Measurements from ENCODE around the gene FAM89B.
A peak's percentile ranks its signal among the peaks of the same experiment; 100 is the strongest.

Gene FAM89B

GRCh38 chr11:65553301-65554001 is 18.9 kb upstream of the FAM89B start:
- Histone ChIP-seq H3K4me3 (ENCODE audit: low read depth in 1 of 2, low read length in 2 of 2) (peak overlapping the region; percentile 6 to 57; a peak in 3 of 4 replicates), H3K9ac (ENCODE audit: low read depth, low read length) (peak overlapping the region; percentile 62)

GRCh38 chr11:65554057-65554818 is 18.1 kb upstream of the FAM89B start:
- ATAC-seq (ENCODE audit: insufficient read depth, low read depth): peak; percentile 18; the same call in 1 of the 3 replicates
- TF ChIP-seq CTCF (IDR thresholded peaks at IDR 0.05; ENCODE audit: borderline replicate concordance, extremely low read depth, low read length, poor library complexity, severe bottlenecking) (no peak), EZH2 (IDR thresholded peaks at IDR 0.05; ENCODE audit: borderline replicate concordance, low read depth, low read length, severe bottlenecking) (no peak)

More at GRCh38 chr11:65553301-65554001, 18.9 kb upstream of the FAM89B start:
- Histone ChIP-seq H3K9me3 (ENCODE audit: insufficient read depth, low read length, severe bottlenecking) (no peaks in the 10 kb centered on the region), H3K27me3 (ENCODE audit: insufficient read depth, low read length, poor library complexity) (peaks cover 10% of the 10 kb centered on the region), H3K79me2 (ENCODE audit: insufficient read depth, low read length) (no peaks in the 10 kb centered on the region), H2AFZ (ENCODE audit: low read depth, low read length) (peak overlapping the region; percentile 67), H3K4me1 (ENCODE audit: insufficient read depth, low read length) (peaks cover 54% of the 10 kb centered on the region), H3K36me3 (ENCODE audit: insufficient read depth, low read length) (no peaks in the 10 kb centered on the region), H3K27ac (ENCODE audit: low read length) (peak overlapping the region; percentile 77), H3K4me2 (ENCODE audit: insufficient read depth, low read length) (peak overlapping the region; percentile 79), H4K20me1 (ENCODE audit: insufficient read depth, low read length) (peaks cover 6% of the 10 kb centered on the region)
- no peak for TF ChIP-seq EZH2 (IDR thresholded peaks at IDR 0.05; ENCODE audit: borderline replicate concordance, low read depth, low read length, severe bottlenecking)
- peak; percentile 87 for ATAC-seq (ENCODE audit: insufficient read depth, low read depth)
- peak; percentile 96 for DNase-seq

GRCh38 chr11:65554842-65555430 is 17.4 kb upstream of the FAM89B start:
- Histone ChIP-seq H3K79me2 (ENCODE audit: insufficient read depth, low read length) (no peaks in the 10 kb centered on the region), H3K27me3 (ENCODE audit: insufficient read depth, low read length, poor library complexity) (peaks cover 24% of the 10 kb centered on the region), H3K9me3 (ENCODE audit: insufficient read depth, low read length, severe bottlenecking) (no peaks in the 10 kb centered on the region), H3K9ac (ENCODE audit: low read depth, low read length) (no peak overlapping the region), H3K4me3 (ENCODE audit: low read depth in 1 of 2, low read length in 2 of 2) (no peak overlapping the region), H3K27ac (ENCODE audit: low read length) (peak overlapping the region; percentile 77), H2AFZ (ENCODE audit: low read depth, low read length) (no peak overlapping the region), H3K4me2 (ENCODE audit: insufficient read depth, low read length) (peak overlapping the region; percentile 79; the same call in 1 of the 2 replicates), H4K20me1 (ENCODE audit: insufficient read depth, low read length) (peaks cover 6% of the 10 kb centered on the region; the same call in 1 of the 2 replicates), H3K4me1 (ENCODE audit: insufficient read depth, low read length) (peaks cover 54% of the 10 kb centered on the region), H3K36me3 (ENCODE audit: insufficient read depth, low read length) (no peaks in the 10 kb centered on the region)
- ATAC-seq (ENCODE audit: insufficient read depth, low read depth) (no peak), DNase-seq (no peak)
- TF ChIP-seq CTCF (IDR thresholded peaks at IDR 0.05; ENCODE audit: borderline replicate concordance, extremely low read depth, low read length, poor library complexity, severe bottlenecking) (no peak), EZH2 (IDR thresholded peaks at IDR 0.05; ENCODE audit: borderline replicate concordance, low read depth, low read length, severe bottlenecking) (no peak)

More at GRCh38 chr11:65554057-65554818, 18.1 kb upstream of the FAM89B start:
- Histone ChIP-seq H3K4me1 (ENCODE audit: insufficient read depth, low read length) (peaks cover 54% of the 10 kb centered on the region), H3K4me3 (ENCODE audit: low read depth in 1 of 2, low read length in 2 of 2) (peak overlapping the region; percentile 6 to 57; a peak in 3 of 4 replicates), H3K9ac (ENCODE audit: low read depth, low read length) (peak overlapping the region; percentile 62), H2AFZ (ENCODE audit: low read depth, low read length) (peak overlapping the region; percentile 67; the same call in 1 of the 2 replicates), H3K27ac (ENCODE audit: low read length) (peak overlapping the region; percentile 77), H3K4me2 (ENCODE audit: insufficient read depth, low read length) (peak overlapping the region; percentile 79), H3K36me3 (ENCODE audit: insufficient read depth, low read length) (no peaks in the 10 kb centered on the region), H4K20me1 (ENCODE audit: insufficient read depth, low read length) (peaks cover 6% of the 10 kb centered on the region; the same call in 1 of the 2 replicates), H3K27me3 (ENCODE audit: insufficient read depth, low read length, poor library complexity) (peaks cover 18% of the 10 kb centered on the region), H3K79me2 (ENCODE audit: insufficient read depth, low read length) (no peaks in the 10 kb centered on the region), H3K9me3 (ENCODE audit: insufficient read depth, low read length, severe bottlenecking) (no peaks in the 10 kb centered on the region)
- DNase-seq: peak; percentile 65

Measured in DND-41 (cell line).